Measurements from ENCODE around the gene PTOV1.
A peak's percentile ranks its signal among the peaks of the same experiment; 100 is the strongest.

PTOV1 gene

GRCh38 chr19:49844138-49845095 is 6.5 kb upstream of the PTOV1 start:
- no peak overlapping the region for H3K27ac ChIP-seq
- TF ChIP-seq CTCF (IDR thresholded peaks at IDR 0.05) = no peak
- TF ChIP-seq ZFX (IDR thresholded peaks at IDR 0.05; ENCODE audit: borderline replicate concordance) = no peak

GRCh38 chr19:49845414-49845813 is 5.5 kb upstream of the PTOV1 start:
- H3K27ac ChIP-seq = no peak overlapping the region
- TF ChIP-seq ZFX (IDR thresholded peaks at IDR 0.05; ENCODE audit: borderline replicate concordance) (no peak), CTCF (IDR thresholded peaks at IDR 0.05) (no peak)

- no peak overlapping the region; the same call in 1 of the 2 replicates for H3K27ac ChIP-seq
- no peak for TF ChIP-seq CTCF (IDR thresholded peaks at IDR 0.05)
- TF ChIP-seq ZFX (IDR thresholded peaks at IDR 0.05; ENCODE audit: borderline replicate concordance) = no peak
These were observed 4.6 kb upstream of the PTOV1 start for GRCh38 chr19:49846408-49846807.

GRCh38 chr19:49847731-49848696 is 2.9 kb upstream of the PTOV1 start:
- TF ChIP-seq CTCF (IDR thresholded peaks at IDR 0.05) = no peak
- no peak for TF ChIP-seq ZFX (IDR thresholded peaks at IDR 0.05; ENCODE audit: borderline replicate concordance)
- peak overlapping the region; percentile 12 for H3K27ac ChIP-seq

- H3K27ac ChIP-seq = peak overlapping the region; percentile 12; the same call in 1 of the 2 replicates
- TF ChIP-seq CTCF (IDR thresholded peaks at IDR 0.05) (no peak), ZFX (IDR thresholded peaks at IDR 0.05; ENCODE audit: borderline replicate concordance) (no peak)
These were observed 2.0 kb upstream of the PTOV1 start for GRCh38 chr19:49848938-49849337.

- TF ChIP-seq ZFX (IDR thresholded peaks at IDR 0.05; ENCODE audit: borderline replicate concordance) (no peak), CTCF (IDR thresholded peaks at IDR 0.05) (no peak)
- H3K27ac ChIP-seq = peak overlapping the region; percentile 96
These were observed 1.3 kb upstream of the PTOV1 start for GRCh38 chr19:49849433-49850220.

Measured in 22Rv1 (cell line).